ENCODE results near the gene ACACA. TPM values are rescaled to one million over a fixed set of nuclear protein-coding genes. Genes with fewer than 3 reads are reported as not detected.
A peak's percentile ranks its signal among the peaks of the same experiment; 100 is the strongest.

Gene ACACA
- total RNA-seq, 1 experiment from 2014 or later, result 35.0 TPM

GRCh38 chr17:37069087-37069486 is 337.5 kb downstream of the ACACA start:
- DNase-seq (ENCODE audit: low read depth), result no peak

GRCh38 chr17:37068266-37068665 is 338.4 kb downstream of the ACACA start:
- peak; percentile 85 for DNase-seq (ENCODE audit: low read depth)

DNA sequence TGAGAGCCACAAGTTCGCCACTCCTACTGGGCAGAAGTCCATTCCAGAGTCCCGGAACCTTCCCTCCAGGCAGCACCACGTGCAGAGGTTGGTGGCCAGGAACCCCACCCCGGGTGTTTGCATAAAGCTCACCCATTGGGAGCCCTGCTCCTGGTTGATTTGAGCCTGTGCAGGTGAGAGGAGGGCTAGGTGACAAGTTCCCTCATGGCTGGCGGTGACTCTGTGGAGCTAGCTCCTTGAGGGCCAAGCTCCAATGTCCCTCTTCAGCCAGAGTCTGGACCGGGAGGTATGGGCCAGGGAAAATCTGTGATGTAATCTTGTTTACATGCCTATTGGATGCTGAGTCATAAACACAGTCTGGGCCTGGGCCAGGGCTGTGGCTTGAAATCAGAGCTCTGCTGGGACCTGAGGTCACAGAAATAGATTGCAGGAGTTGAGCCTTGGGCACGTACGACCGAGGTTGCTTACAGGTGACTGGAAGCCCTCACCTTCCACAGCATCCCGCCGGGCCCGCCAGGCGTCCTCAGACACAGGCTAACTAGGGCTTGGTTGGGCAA is 339.0 kb downstream of the ACACA start:
- DNase-seq (ENCODE audit: low read depth), result peak; percentile 85

DNA sequence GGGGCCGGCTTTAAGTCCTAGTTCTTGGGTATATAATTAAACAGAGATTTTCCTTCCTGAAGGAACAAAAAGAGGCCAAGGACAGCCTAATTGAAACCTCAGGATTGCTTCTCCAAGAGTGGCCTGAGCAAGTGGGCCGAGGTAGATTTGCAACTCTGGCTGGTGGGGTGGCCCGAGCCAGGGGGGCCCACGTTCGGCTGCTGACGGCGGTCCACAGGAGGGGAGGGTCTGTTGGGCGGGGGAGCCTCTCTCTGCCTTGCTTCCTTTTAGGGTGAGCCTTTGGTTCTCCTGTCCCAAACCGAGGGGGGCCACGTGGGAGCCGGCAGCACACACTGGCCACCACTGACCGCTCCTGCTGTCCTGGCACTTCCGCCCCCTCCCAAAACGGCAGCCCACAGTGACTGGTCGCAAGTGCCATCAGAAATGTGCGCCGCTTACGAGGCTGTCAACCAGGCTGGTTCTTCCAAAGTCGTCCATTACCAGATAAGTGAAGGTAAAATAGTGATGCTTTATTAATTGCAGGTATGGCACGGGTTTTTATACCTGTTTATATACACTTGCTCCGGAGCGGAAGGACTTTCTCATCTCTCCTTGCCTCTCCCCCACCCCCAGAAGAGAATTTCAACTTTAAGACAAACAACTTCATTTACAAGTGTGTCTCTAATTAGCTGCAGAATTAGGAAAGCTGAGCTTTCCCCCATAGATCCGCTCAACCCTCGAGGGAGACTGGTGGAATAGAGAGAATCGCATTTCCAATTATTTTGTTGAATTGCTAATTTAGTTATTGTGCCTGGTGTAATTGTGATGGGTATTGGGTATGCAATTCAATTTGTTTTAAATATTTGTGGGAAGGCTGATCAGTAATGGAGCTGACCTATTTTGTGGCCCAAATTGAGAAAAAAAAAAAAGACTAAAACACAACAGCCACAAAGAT is 340.0 kb downstream of the ACACA start:
- DNase-seq (ENCODE audit: low read depth), result no peak

- DNase-seq (ENCODE audit: low read depth), result no peak
These were observed 340.9 kb downstream of the ACACA start for GRCh38 chr17:37065486-37066321.

- DNase-seq (ENCODE audit: low read depth), result no peak
These were observed 341.7 kb downstream of the ACACA start for GRCh38 chr17:37064956-37065355.

- peak; percentile 26 for DNase-seq (ENCODE audit: low read depth)
These were observed 342.4 kb downstream of the ACACA start for GRCh38 chr17:37064206-37064605.

GRCh38 chr17:37062021-37062420 is 344.6 kb downstream of the ACACA start:
- no peak for DNase-seq (ENCODE audit: low read depth)

DNA sequence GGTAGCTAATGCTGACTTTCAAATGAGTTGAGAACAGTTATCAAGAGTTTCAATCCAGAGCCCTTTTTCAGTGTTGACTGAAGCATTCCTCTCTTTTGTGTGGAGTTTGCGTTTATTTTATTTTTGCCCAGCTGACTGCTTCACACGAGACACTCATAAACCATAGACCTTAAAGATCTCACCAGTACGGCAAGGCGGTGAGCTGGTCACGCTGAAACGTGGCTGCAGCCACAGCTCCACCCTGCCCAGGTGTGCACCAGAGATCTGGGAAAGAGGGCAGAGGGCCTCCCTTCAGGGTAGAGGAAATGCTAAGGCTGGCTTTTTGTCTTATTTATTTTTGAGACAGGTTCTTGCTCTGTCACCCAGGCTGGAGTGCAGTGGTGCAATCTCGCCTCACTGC is 345.7 kb downstream of the ACACA start:
- no peak for DNase-seq (ENCODE audit: low read depth)

DNA sequence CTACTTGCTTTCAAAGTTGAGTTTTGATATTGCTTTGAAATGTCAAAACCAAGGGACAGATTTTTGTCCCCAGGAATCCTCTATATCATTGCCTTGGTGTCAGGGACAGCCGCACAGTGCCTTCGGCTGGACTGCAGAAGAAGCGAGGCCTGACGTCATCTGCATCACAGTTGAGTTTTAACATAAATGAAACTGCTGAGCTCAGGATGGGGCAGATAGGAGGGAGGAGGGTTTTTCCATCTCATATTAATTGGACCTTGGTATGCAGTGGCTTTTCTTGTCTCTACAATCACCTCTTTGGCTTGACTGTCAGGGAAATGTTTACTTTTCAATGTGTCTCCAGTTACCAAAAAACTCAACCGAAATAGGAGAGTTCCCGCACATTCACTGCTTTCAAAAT is 346.5 kb downstream of the ACACA start:
- no peak for DNase-seq (ENCODE audit: low read depth)

- no peak for DNase-seq (ENCODE audit: low read depth)
These were observed 347.1 kb downstream of the ACACA start for GRCh38 chr17:37059493-37059892.

GRCh38 chr17:37056622-37057021 is 350.0 kb downstream of the ACACA start:
- no peak for DNase-seq (ENCODE audit: low read depth)

- no peak for DNase-seq (ENCODE audit: low read depth)
These were observed 351.7 kb downstream of the ACACA start for GRCh38 chr17:37054894-37055293.

- DNase-seq (ENCODE audit: low read depth), result no peak
These were observed 354.2 kb downstream of the ACACA start for GRCh38 chr17:37052450-37052849.

- DNase-seq (ENCODE audit: low read depth), result no peak
These were observed 354.8 kb downstream of the ACACA start for GRCh38 chr17:37051833-37052232.

- DNase-seq (ENCODE audit: low read depth), result no peak
These were observed 355.3 kb downstream of the ACACA start for GRCh38 chr17:37051381-37051780.

GRCh38 chr17:37050920-37051319 is 355.7 kb downstream of the ACACA start:
- DNase-seq (ENCODE audit: low read depth), result no peak

DNA sequence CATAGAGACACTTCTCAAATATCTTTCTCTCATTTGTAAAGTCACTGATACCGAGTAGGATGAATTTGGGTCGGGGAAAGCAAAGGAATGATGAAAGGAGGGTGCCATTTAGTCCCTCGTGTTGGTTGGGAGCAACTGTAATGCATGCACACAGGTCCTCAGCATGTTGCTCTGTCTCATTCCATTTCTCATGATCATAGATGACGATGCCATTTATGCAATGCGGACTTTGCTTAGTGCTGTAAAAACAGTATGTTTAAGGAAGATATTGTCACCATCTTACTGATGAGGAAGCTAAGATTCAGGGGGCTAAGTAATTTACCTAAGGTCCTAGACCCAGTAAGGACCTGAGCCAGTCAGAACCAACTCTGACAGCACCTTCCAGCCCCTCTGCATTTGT is 357.8 kb downstream of the ACACA start:
- no peak for DNase-seq (ENCODE audit: low read depth)

DNA sequence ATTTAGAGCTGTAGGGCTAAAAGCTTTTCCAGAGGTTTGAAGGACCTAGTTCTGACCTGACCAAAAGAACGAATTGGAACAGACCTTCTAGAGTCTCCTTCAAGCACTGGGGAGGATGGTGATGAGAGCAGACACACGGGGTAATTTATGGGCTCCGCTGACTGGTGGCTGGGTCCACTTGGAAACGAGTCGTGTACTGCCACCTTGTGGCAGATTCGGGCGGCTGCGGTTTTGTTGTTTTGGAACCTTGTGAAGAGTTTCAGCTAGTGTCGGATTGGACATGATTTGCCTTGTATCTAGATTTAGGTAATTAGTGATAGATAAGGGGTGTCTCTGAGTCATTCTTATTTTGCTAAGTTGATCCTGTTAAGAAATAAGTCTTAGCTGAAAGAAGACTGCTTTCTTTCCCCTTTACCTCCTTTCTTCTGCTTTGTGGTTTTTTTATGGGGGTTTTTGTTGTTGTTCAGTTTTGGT is 359.0 kb downstream of the ACACA start:
- DNase-seq (ENCODE audit: low read depth), result peak; percentile 69

DNA sequence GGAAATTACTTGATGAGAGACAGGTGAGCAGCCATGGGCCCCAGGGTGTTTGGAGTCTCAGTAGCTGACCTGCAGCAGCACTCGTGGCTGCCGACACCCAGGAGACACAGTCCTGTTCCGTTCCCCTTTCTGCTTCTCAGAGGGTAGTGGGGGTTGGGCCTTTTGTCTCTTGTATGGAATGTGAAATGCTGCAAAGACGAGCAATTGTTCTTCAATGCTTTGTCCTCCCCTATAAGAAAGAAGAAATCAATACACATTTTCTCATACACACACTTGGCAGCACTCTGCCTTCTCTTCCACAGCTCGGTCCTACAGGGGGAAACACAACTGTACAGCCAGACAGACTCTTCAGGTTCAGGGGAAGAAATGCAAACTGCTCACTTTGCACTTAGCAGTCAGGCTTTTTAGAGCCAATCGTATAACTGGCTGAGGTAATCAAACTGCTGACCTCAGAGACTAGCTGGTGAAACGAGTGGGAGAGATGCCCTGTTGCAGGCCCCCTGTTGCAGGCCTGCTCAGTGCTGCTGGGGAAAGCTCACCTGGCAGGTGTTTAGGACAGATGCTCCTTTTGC is 361.2 kb downstream of the ACACA start:
- no peak for DNase-seq (ENCODE audit: low read depth)

GRCh38 chr17:37043201-37043600 is 363.4 kb downstream of the ACACA start:
- DNase-seq (ENCODE audit: low read depth), result no peak

DNA sequence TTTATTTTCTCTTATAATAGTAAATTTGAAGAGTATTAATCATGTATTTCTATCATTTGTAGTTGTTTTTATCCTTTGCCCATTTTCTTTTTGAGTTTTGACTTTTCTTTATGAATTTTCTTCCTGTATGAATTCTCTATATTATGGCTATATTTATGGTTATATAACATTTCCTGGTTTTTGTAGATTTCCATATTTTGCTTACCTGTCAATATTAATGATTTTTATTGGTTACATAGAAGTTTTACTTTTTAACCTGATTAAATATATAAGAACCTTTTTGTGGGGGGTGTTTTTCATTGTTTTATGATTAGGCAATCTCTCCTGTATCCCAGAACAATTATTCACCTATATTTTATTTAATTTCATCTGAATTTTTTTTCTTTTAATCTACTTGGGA is 364.7 kb downstream of the ACACA start:
- no peak for DNase-seq (ENCODE audit: low read depth)

Data from LHCN-M2 (cell line).